Stomach (tissue), 9 donors: Measurements from ENCODE around the gene ACAT2. TPM values are rescaled to one million over a fixed set of nuclear protein-coding genes. Genes with fewer than 3 reads are reported as not detected.

ENCODE experiments used
- DNase-seq, 2 donors: peaks; one replicate each; pipeline versions ENCODE4 v3.0.0 to v3.0.0-alpha.2; 2013 to 2019
- H3K27ac ChIP-seq, 5 donors: fragments of 200-600 bp in 4 of 5; sonication (generic) in 4 of 5; one replicate each; pipeline ENCODE4 v1.5.1; 2013 to 2019; ENCODE audit warnings: mild to moderate bottlenecking in 1 of 5, moderate library complexity in 1 of 5
- H3K27me3 ChIP-seq, 3 donors: fragments of 200-600 bp; sonication (generic); one replicate each; pipeline ENCODE4 v1.5.1; 2017 to 2019; ENCODE audit warnings: mixed run types in 1 of 3
- H3K36me3 ChIP-seq, 4 donors: fragments of 200-600 bp; sonication (generic); 1 replicate in 3 of 4; 2 replicates in 1 of 4; pipeline ENCODE4 v1.5.1; 2016 to 2019
- H3K4me1 ChIP-seq, 4 donors: fragments of 200-600 bp; sonication (generic); one replicate each; pipeline ENCODE4 v1.5.1; 2016 to 2019
- H3K4me3 ChIP-seq, 4 donors: fragments of 200-600 bp; sonication (generic) in 3 of 4; one replicate each; pipeline ENCODE4 v1.5.1; 2016 to 2019; ENCODE audit warnings: mild to moderate bottlenecking in 1 of 4
- H3K9me3 ChIP-seq, 4 donors: fragments of 200-600 bp; sonication (generic); one replicate each; pipeline ENCODE4 v1.5.1; 2016 to 2019
- CTCF ChIP-seq, 7 experiments: fragments of 450-650 bp in 4 of 7; fragments of 200-600 bp in 3 of 7; sonication (generic) in 3 of 7; IDR thresholded peaks; one replicate each; pipeline ENCODE4 v1.5.1; 2016 to 2019; ENCODE audit warnings: antibody characterized with exemption in 7 of 7, control low read depth in 2 of 7, mild to moderate bottlenecking in 1 of 7
- EP300 ChIP-seq: sonication (generic); formaldehyde crosslinking; IDR thresholded peaks from one replicate; pipeline ENCODE4 v1.6.1; 2017; ENCODE audit warnings: antibody characterized with exemption
- POLR2A ChIP-seq, 4 donors: fragments of 450-650 bp; IDR thresholded peaks; one replicate each; pipeline ENCODE4 v1.6.1; 2016; ENCODE audit warnings: antibody characterized with exemption in 4 of 4, control low read depth in 2 of 4, mild to moderate bottlenecking in 1 of 4, moderate library complexity in 1 of 4
- POLR2AphosphoS5 ChIP-seq, 3 donors: sonication (generic); formaldehyde crosslinking; IDR thresholded peaks; one replicate each; pipeline ENCODE4 v1.6.1; 2016; ENCODE audit warnings: antibody characterized with exemption in 3 of 3
- WGBS, 5 donors: extraction: QIAGEN DNeasy Blood & Tissue Kit in 3 of 5; methylation state at CpG; one replicate each; pipeline versions ENCODE4 v1.1.5 to v1.1.7; 2013 to 2018; 5-methylcytosine and 5-hydroxymethylcytosine counted together
- intact Hi-C: fragments of 100-400 bp; cut with DNase I; formaldehyde crosslinking; loops from one replicate; pipeline ENCODE4 v1.15.1; 2023; ENCODE audit warnings: low total_unique reads
- polyA plus RNA-seq, 3 donors: library from polyadenylated mRNA; stranded (reverse); fragments of 200-250 nt; gene quantifications; one replicate each; pipeline ENCODE4 v1.2.3, GENCODE V29; 2013
- total RNA-seq, 5 donors: library from RNA; depleted of rRNA; stranded (reverse); fragments of >200 nt; gene quantifications; one replicate each; pipeline versions ENCODE4 v1.1.0 to v1.2.3, GENCODE V29; 2014 to 2016
- donor health status: healthy with polysubstance abuse.
- donor health status: Bipolar disorder and iron deficiency.
- donor health status: healthy.

The ACAT2 gene
- total and polyA plus RNA-seq, 8 donors, result 0.58 to 82.1 (median 22.7) TPM

- TF ChIP-seq POLR2A (IDR thresholded peaks at IDR 0.05) (no peak), CTCF (IDR thresholded peaks at IDR 0.05) (no peak), POLR2AphosphoS5 (IDR thresholded peaks at IDR 0.05) (no peak), EP300 (no peak)
- intact Hi-C loops, result loop anchor here (10.0 kb wide), 1 partner anchor 75 kb away; no protein-coding TSS in a partner anchor
- Histone ChIP-seq H3K4me1 (peaks cover 8 to 40% (median 29%) of the 10 kb centered on the region in 4 donors), H3K4me3 (no peak overlapping the region), H3K36me3 (peaks cover 22 to 54% (median 51%) of the 10 kb centered on the region in 4 donors), H3K9me3 (no peaks in the 10 kb centered on the region), H3K27me3 (no peaks in the 10 kb centered on the region), H3K27ac (peak overlapping the region in 1 of 5 donors; percentile 99)
- WGBS, 5 donors, result 58 to 86% (median 73%) methylated on average over 2 of the region's 2 CpGs; no CpG with 5 or more reads in 1 of the 5 donors
- no peak for DNase-seq
Measured at GRCh38 chr6:159759645-159760044, 2.2 kb upstream of the ACAT2 start.

GRCh38 chr6:159760602-159761057 lies 1.2 kb upstream of the ACAT2 start:
- intact Hi-C loops, result no loop called here
- DNase-seq, result peak in 1 of 2 donors; percentile 12
- H3K4me3 ChIP-seq, result peak overlapping the region in 3 of 4 donors; percentile 79 to 85 (median 83)
- H3K27ac ChIP-seq, result peak overlapping the region in 4 of 5 donors; percentile 99
- no peaks in the 10 kb centered on the region for H3K27me3 ChIP-seq
- H3K9me3 ChIP-seq, result no peaks in the 10 kb centered on the region
- TF ChIP-seq POLR2AphosphoS5 (IDR thresholded peaks at IDR 0.05) (no peak), POLR2A (IDR thresholded peaks at IDR 0.05) (no peak), EP300 (no peak), CTCF (IDR thresholded peaks at IDR 0.05) (no peak)
- peaks cover 8 to 47% (median 31%) of the 10 kb centered on the region in 4 donors for H3K4me1 ChIP-seq
- 45 to 57% (median 47%) methylated on average over 3 of the region's 3 CpGs for WGBS, 5 donors
- H3K36me3 ChIP-seq, result peaks cover 15 to 51% (median 48%) of the 10 kb centered on the region in 4 donors

GRCh38 chr6:159761129-159761872 lies 544 bp upstream of the ACAT2 start:
- H3K36me3 ChIP-seq, result peaks cover 15 to 47% (median 41%) of the 10 kb centered on the region in 4 donors
- no peaks in the 10 kb centered on the region for H3K9me3 ChIP-seq
- TF ChIP-seq EP300, result no peak
- no peak for TF ChIP-seq CTCF (IDR thresholded peaks at IDR 0.05)
- TF ChIP-seq POLR2A (IDR thresholded peaks at IDR 0.05), result no peak
- TF ChIP-seq POLR2AphosphoS5 (IDR thresholded peaks at IDR 0.05), result no peak
- no peaks in the 10 kb centered on the region for H3K27me3 ChIP-seq
- intact Hi-C loops, result no loop called here
- peak overlapping the region; percentile 79 to 91 (median 84) for H3K4me3 ChIP-seq
- peak; percentile 29 to 64 for DNase-seq
- peaks cover 8 to 50% (median 34%) of the 10 kb centered on the region in 4 donors for H3K4me1 ChIP-seq
- peak overlapping the region; percentile 99 to 100 (median 99) for H3K27ac ChIP-seq
- 4 to 10% (median 8%) methylated on average over 33 to 45 of the region's 45 CpGs for whole genome bisulfite sequencing, 5 donors

GRCh38 chr6:159762681-159763293 lies 942 bp downstream of the ACAT2 start:
- H3K4me1 ChIP-seq, result peaks cover 8 to 50% (median 35%) of the 10 kb centered on the region in 4 donors
- H3K27ac ChIP-seq, result peak overlapping the region; percentile 99 to 100 (median 99)
- intact Hi-C loops, result no loop called here
- no peak for DNase-seq
- TF ChIP-seq CTCF (IDR thresholded peaks at IDR 0.05) (no peak), POLR2A (IDR thresholded peaks at IDR 0.05) (no peak), EP300 (no peak), POLR2AphosphoS5 (IDR thresholded peaks at IDR 0.05) (no peak)
- peaks cover 14 to 47% (median 40%) of the 10 kb centered on the region in 4 donors for H3K36me3 ChIP-seq
- no peaks in the 10 kb centered on the region for H3K27me3 ChIP-seq
- H3K9me3 ChIP-seq, result no peaks in the 10 kb centered on the region
- WGBS, 5 donors, result 8 to 18% (median 12%) methylated on average over 8 to 16 of the region's 16 CpGs
- peak overlapping the region; percentile 79 to 91 (median 84) for H3K4me3 ChIP-seq
